Brain microvascular endothelial cell (primary cell): ENCODE results near the gene TMEM150B.

Source experiments
- DNase-seq: peaks from one replicate; pipeline ENCODE4 v3.0.0-alpha.2; 2020
- H3K27ac ChIP-seq: fragments of 250-450 bp; sonication (Bioruptor Pico); 2 replicates; pipeline ENCODE4 v1.5.1; 2020; ENCODE audit warnings: mild to moderate bottlenecking, moderate library complexity
- H3K27me3 ChIP-seq: fragments of 250-450 bp; sonication (Bioruptor Pico); replicated peaks from 2 replicates; pipeline ENCODE4 v1.5.1; 2020; ENCODE audit warnings: mild to moderate bottlenecking
- H3K36me3 ChIP-seq: fragments of 250-450 bp; sonication (Bioruptor Pico); replicated peaks from 2 replicates; pipeline ENCODE4 v1.5.1; 2020; ENCODE audit warnings: mild to moderate bottlenecking
- H3K4me3 ChIP-seq: 2 replicates; pipeline ENCODE4 v1.5.1; 2011; ENCODE audit warnings: low read depth, mild to moderate bottlenecking, control low read depth, low read length, moderate library complexity
- CTCF ChIP-seq: IDR thresholded peaks from 2 replicates; pipeline ENCODE4 v1.5.1; 2011; ENCODE audit warnings: low read depth, mild to moderate bottlenecking, moderate library complexity, low read length, control low read depth, inconsistent platforms; ENCODE audit errors: missing control alignments
- in situ Hi-C: cut with HindIII; loops from 2 replicates; pipeline ENCODE4 v1.10.0; 2017; ENCODE audit warnings: low sequenced_read_pairs, low pct_ligation_motif_present

TMEM150B gene

GRCh38 chr19:55264531-55264930, 60.6 kb downstream of the TMEM150B start:
- Histone ChIP-seq H3K4me3 (no peak overlapping the region), H3K27ac (no peak overlapping the region), H3K27me3 (no peaks in the 10 kb centered on the region), H3K36me3 (no peaks in the 10 kb centered on the region)
- no peak for DNase-seq
- no peak for TF ChIP-seq CTCF
- in situ Hi-C loops, result no loop called here
